Activated effector memory CD4-positive, alpha-beta T cell treated with anti-CD3 and anti-CD28 coated beads, Interleukin-2, amount 50 U/mL, for 16 hours (primary cell): ENCODE data around the gene HECTD1.
"Not testable (repeated sequence)": the region's sequence is repeated elsewhere in the genome, so short reads cannot be mapped to it uniquely, and the experiment has no call there.

Experiments
- DNase-seq: peaks from one replicate; pipeline ENCODE4 v3.0.0-alpha.2; 2020

The HECTD1 gene

DNA sequence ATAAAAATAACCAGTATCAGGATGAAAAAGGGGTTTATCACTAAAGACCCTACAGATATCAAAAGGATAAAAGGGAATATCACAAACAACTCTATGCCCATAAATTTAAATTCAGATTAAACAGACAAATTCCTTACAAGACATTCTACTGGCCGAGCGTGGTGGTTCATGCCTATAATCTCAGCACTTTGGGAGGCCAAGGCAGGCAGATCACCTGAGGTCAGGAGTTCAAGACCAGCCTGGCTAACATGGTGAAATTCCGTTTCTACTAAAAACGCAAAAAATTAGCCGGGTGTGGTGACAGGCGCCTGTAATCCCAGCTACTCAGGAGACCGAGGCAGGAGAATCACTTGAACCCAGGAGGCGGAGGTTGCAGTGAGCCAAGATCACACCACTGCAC, 15.0 kb downstream of the HECTD1 start:
- DNase-seq: not testable (repeated sequence)

DNA sequence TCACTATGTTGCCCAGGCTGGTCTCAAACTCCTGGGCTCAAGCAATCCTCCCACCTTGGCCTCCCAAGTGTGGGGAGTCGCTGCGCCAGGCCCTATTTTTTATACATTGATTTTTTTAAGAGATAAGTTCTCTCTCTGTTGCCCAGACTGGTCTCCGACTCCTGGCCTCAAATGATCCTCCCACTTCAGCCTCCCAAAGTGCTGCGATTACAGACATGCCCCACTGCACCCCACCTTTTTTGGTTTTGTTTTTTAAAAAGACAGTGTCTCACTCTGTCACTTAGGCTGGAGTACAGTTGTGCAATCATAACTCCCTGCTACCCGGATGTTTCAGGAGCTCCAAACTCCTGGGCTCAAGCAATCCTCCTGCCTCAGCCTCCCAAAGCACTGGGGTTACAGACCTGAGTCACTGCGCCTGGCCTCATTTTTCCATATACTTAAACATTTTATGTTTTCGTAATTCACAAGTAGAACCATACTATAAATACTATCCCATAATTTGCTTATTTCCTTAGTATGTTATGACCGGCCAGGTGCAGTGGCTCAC, 16.8 kb downstream of the HECTD1 start:
- no peak for DNase-seq

DNA sequence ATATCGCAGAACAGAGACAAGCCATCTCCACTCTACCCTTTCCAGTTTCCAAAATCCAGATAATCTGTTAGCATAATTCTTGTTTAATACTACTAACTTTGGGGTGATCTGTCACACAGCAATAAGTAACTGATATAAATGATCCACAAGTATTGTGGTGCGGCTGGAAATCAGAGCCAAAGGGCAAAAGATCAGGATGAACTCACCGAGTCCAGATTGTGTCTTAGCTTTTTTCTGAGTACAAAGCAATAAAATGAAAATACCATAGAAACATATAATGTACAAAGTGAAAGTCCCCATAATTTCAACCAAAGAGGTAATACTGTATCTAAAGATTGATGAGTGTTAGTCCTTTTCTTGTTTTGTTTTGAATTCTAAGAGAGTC, 17.4 kb downstream of the HECTD1 start:
- no peak for DNase-seq

GRCh38 chr14:31189346-31190218, 18.0 kb downstream of the HECTD1 start:
- DNase-seq: no peak

GRCh38 chr14:31188744-31189143, 18.8 kb downstream of the HECTD1 start:
- no peak for DNase-seq

DNA sequence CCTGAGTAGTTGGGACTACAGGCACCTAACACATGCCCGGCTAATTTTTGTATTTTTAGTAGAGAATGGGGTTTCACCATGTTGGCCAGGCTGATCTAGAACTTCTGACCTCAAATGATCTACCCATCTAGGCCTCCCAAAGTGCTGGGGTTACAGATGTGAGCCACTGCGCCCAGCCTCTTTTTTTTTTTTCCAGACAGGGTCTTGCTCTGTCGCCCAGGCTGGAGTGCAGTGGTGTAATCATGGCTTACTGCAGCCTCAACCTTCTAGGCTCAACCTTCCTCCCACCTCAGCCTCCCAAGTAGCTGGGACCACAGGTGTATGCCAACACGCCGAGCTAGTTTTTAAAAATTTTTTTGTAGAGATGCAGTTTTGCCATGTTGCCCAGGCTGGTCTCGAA, 25.6 kb downstream of the HECTD1 start:
- not testable (repeated sequence) for DNase-seq

GRCh38 chr14:31181271-31181670, 26.3 kb downstream of the HECTD1 start:
- DNase-seq: no peak

- no peak for DNase-seq
Observed at GRCh38 chr14:31180299-31181051, 27.1 kb downstream of the HECTD1 start.

DNA sequence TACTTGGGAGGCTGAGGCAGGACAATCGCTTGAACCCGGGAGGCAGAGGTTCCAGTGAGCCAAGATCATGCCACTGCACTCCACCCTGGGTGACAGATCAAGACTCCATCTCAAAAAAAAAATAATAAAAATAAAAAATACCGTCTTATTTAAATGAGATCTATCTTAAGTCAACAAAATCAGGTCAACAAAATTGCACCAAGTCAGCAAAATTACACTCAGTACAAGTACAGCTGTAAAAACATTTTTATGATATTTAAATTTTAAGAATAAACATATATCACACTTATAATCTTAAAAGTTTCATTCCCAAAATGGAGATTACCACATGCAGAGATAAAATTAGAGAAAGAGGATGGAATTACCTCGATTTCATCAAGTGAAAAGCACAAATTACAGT, 33.2 kb downstream of the HECTD1 start:
- DNase-seq: no peak

DNA sequence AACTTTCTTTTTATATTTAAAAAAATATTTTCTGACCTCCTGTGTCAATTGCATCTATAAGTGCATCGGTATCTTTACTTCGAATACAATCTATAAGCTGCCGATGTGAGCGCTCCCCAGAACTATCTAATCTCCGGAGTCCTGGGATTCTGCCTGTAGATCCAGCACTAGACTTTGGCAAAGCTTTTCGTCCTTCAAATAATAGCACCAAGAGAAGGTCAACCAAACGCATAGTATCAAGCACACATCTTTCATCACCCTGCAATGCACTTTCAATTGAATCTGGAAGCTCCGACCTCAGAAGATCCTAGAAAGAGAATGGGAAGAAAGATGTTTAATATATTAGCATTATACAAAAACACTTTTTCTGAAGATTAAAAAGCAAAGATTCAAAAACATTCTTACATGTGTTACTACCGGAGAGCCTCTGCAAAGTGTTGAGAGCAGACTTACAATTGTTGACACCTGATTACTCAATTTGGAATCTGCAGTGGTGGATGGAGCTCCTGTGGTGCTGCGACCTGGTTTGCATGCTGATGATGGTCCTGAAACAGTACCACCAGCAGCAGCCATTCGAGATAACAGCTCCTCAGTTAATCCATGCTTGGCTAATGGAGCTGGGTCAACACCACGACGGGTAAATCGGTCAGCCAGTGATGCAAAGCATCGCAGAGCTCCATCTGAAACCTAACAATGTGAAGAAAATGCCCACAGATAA, 34.3 kb downstream of the HECTD1 start:
- DNase-seq: no peak

GRCh38 chr14:31172084-31172483, 35.5 kb downstream of the HECTD1 start:
- no peak for DNase-seq

- DNase-seq: no peak
Observed at GRCh38 chr14:31170411-31170810, 37.2 kb downstream of the HECTD1 start.

- DNase-seq: no peak
Observed at GRCh38 chr14:31169877-31170276, 37.7 kb downstream of the HECTD1 start.

DNA sequence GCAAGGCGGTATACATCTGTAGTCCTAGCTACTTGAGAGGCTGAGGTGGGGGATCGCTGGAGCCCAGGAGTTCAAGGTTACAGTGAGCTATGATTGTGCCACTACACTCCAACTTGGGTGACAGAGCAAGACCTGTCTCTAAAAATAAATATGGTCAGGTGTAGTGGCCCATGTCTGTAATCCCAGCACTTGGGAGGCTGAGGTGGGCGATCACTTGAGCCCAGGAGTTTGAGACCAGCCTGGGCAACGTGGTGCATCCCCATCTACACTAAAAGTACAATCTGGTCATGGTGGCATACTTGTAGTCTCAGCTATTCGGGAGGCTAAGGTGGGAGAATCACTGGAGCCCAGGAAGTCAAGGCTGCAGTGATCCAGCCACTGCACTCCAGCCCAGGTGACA, 40.6 kb downstream of the HECTD1 start:
- DNase-seq: no peak

- DNase-seq: no peak
Observed at GRCh38 chr14:31166271-31166561, 41.4 kb downstream of the HECTD1 start.

DNA sequence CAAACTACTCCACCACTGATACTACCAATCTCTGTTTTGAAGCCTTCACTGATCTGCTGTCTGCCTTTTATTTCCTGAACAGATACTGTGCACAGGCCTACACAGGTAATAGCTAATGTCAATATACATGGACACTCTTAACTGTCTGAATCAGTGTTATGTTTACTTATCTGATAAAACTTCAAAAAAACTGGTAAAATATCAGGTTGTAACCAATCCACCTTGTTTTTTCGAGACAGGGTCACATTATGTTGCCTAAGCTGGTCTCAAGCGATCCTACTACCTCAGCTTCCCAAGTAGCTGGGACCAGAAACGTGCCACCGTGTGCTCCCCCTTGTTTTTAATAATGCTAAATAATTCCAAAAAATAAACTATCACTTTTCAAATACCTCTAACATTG, 43.5 kb downstream of the HECTD1 start:
- DNase-seq: no peak

DNA sequence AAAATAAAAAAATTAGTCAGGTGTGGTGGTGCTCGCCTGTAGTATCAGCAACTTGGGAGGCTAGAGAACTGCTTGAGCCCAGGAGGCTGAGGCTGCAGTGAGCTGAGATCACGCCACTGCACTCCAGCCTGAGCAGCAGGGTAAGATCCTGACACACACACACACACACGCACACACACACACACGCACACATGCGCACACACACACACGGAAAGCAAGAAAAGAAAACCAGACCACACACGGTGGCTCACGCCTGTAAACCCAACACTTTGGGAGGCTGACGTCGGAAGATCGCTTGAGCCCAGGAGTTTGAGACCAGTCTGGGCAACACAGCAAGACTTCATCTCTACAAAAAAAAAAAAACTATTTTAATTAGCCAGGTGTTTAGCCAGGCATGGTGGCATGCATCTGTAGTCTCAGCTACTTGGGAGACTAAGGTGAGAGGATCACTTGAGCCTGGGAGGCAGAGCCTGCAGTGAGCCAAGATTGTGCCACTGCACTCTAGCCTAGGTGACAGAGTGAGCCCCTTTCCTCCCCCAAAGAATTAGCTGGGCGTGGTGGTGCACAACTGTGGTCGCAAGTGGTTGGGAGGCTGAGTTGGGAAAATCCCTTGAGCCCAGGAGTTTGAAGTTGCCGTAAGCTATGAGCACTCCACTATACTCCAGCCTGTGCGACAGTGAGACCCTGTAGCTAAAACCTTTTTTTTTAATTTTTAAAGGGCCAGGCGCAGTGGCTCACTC, 44.5 kb downstream of the HECTD1 start:
- DNase-seq: no peak

DNA sequence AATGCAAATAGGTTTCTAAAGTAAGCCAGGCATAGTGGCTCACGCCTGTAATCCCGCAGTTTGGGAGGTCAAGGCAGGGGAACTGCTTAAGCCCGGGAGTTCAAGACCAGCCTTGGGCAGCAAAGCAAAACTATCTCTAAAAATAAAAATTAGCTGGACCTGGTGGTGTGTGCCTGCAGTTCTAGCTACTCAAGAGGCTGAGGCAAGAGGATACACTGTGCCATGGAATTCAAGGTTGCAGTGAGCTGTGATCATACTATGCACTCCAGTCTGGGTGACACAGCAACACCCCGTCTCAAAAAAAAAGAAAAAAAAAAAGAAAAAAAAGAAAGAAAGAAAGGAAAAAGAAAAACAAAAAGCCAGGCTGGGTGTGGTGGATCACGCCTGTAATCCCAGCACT, 46.3 kb downstream of the HECTD1 start:
- DNase-seq: no peak

DNA sequence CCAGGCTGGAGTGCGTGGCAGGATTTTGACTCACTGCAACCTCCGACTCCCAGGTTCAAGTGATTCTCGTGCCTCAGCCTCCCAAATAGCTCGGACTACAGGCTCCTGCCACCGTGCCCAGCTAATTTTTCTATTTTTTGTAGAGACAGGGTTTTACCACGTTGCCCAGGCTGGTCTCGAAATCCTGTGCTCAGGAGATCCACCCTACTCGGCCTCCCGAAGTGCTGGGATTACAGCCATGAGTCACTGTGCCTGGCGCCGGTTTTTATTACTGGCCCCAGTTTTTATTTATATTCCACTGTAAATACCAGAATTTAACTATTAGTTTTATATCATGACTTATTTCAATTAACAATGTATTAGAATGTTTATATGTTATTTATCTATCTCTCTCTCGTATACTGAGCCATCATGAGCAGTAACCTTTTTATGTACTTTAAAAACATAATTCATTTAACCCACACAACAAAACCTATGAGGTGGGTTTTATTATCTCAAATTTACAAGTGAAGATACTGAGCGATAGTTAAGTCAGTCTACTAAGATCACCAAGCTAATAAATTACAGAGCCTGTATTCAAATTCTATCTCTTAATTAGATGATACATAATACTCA, 47.8 kb downstream of the HECTD1 start:
- DNase-seq: no peak

DNA sequence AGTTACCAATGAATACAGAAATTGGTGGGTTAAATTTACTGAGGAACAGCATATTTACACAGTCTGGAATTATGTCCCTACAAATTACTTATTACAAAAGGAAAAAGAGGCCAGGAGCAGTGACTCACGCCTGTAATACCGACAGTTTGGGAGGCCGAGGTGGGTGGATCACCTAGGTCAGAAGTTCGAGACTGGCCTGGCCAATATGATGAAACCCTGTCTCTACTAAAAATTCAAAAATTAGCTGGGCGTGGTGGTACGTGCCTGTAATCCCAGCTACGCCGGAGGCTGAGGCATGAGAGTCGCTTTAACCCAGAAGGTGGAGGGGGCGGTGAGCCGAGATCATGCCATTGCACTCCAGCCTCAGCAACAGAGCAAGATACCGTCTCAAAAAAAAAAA, 52.6 kb downstream of the HECTD1 start:
- no peak for DNase-seq

DNA sequence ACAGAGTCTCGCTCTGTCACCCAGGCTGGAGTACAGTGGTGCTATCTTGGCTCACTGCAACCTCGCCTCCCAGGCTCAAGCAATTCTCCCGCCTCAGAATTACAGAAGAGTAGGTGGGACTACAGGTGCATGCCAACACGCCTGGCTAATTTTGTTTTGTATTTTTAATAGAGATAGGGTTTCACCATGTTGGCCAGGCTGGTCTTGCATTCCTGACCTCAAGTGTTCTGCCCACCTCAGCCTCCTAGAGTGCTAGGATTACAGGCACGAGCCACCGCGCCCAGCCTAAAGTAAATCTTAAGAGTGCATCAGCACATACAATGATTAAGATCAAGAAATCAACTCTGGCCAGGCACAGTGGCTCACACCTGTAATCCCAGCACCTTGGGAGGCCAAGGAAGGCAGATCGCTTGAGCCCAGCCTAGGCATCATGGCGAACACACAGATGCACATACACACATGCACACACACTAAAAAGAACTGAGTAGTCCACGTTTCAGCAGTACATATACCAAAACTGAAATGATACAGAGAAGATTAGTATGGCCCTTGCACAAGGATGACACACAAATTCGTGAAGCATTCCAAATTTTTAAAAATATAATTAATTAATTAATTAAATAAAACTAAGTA, 65.0 kb downstream of the HECTD1 start:
- no peak for DNase-seq

GRCh38 chr14:31139301-31139847, 68.2 kb downstream of the HECTD1 start:
- no peak for DNase-seq
